ENCODE measurements around the gene CD300E.

Gene CD300E

GRCh38 chr17:74607221-74607620 is 16.3 kb downstream of the CD300E start:
- DNase-seq (ENCODE audit: low read depth): no peak
- no peak overlapping the region for H3K4me3 ChIP-seq (ENCODE audit: low read depth, low read length)
- TF ChIP-seq, protein P1, sequence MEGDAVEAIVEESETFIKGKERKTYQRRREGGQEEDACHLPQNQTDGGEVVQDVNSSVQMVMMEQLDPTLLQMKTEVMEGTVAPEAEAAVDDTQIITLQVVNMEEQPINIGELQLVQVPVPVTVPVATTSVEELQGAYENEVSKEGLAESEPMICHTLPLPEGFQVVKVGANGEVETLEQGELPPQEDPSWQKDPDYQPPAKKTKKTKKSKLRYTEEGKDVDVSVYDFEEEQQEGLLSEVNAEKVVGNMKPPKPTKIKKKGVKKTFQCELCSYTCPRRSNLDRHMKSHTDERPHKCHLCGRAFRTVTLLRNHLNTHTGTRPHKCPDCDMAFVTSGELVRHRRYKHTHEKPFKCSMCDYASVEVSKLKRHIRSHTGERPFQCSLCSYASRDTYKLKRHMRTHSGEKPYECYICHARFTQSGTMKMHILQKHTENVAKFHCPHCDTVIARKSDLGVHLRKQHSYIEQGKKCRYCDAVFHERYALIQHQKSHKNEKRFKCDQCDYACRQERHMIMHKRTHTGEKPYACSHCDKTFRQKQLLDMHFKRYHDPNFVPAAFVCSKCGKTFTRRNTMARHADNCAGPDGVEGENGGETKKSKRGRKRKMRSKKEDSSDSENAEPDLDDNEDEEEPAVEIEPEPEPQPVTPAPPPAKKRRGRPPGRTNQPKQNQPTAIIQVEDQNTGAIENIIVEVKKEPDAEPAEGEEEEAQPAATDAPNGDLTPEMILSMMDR (IDR thresholded peaks at IDR 0.05; ENCODE audit: insufficient read depth, low read depth, low read length, missing control alignments): no peak

GRCh38 chr17:74606050-74606449 is 17.5 kb downstream of the CD300E start:
- TF ChIP-seq, protein P1 (IDR thresholded peaks at IDR 0.05; ENCODE audit: insufficient read depth, low read depth, low read length, missing control alignments): no peak
- H3K4me3 ChIP-seq (ENCODE audit: low read depth, low read length): no peak overlapping the region
- DNase-seq (ENCODE audit: low read depth): no peak

GRCh38 chr17:74605361-74605760 is 18.2 kb downstream of the CD300E start:
- no peak overlapping the region for H3K4me3 ChIP-seq (ENCODE audit: low read depth, low read length)
- TF ChIP-seq, protein P1 (IDR thresholded peaks at IDR 0.05; ENCODE audit: insufficient read depth, low read depth, low read length, missing control alignments): no peak
- no peak for DNase-seq (ENCODE audit: low read depth)

GRCh38 chr17:74604761-74605160 is 18.8 kb downstream of the CD300E start:
- no peak overlapping the region for H3K4me3 ChIP-seq (ENCODE audit: low read depth, low read length)
- TF ChIP-seq, protein P1 (IDR thresholded peaks at IDR 0.05; ENCODE audit: insufficient read depth, low read depth, low read length, missing control alignments): no peak
- no peak for DNase-seq (ENCODE audit: low read depth)

- TF ChIP-seq, protein P1 (IDR thresholded peaks at IDR 0.05; ENCODE audit: insufficient read depth, low read depth, low read length, missing control alignments): no peak
- no peak for DNase-seq (ENCODE audit: low read depth)
- no peak overlapping the region for H3K4me3 ChIP-seq (ENCODE audit: low read depth, low read length)
Measured at GRCh38 chr17:74604200-74604599, 19.3 kb downstream of the CD300E start.

GRCh38 chr17:74603746-74604145 is 19.8 kb downstream of the CD300E start:
- TF ChIP-seq, protein P1 (IDR thresholded peaks at IDR 0.05; ENCODE audit: insufficient read depth, low read depth, low read length, missing control alignments): no peak
- DNase-seq (ENCODE audit: low read depth): no peak
- H3K4me3 ChIP-seq (ENCODE audit: low read depth, low read length): no peak overlapping the region

DNA sequence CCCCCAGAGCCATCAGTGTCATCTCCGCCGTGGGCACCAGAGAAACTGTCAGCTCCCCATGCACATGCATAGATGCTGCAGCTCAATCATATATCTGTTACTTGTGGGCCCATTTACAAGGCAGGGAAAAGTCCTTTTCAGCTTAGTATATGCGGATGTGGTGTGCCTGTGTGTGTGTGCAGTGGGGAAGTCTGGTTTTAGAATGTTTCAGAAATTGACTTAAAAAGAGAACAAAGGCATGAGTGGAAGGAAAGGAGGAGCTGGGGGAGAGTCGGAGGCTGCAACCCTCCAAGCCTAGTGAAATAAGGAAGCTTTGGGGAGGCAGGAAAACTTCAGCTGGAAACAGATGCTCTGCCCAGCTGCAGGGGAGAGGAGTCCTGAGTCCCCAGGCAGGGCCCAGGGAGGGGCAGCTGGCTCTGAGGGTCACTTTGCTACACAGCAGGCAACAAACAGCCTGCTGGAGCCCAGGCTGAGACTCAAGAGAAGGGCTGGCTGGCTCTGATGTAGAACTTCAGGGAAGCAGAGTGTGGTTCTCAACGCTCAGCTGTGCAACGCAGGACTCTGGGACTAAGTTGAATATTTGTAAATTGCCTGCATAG is 20.4 kb downstream of the CD300E start:
- TF ChIP-seq, protein P1 (IDR thresholded peaks at IDR 0.05; ENCODE audit: insufficient read depth, low read depth, low read length, missing control alignments): no peak
- no peak for DNase-seq (ENCODE audit: low read depth)
- H3K4me3 ChIP-seq (ENCODE audit: low read depth, low read length): no peak overlapping the region
